Transverse colon (tissue), 3 donors: ENCODE data around the gene SETD5.

Experiments
- CTCF ChIP-seq, 5 experiments: fragments of 200-600 bp in 3 of 5; fragments of 450-650 bp in 2 of 5; sonication (generic) in 3 of 5; IDR thresholded peaks; 1 replicate in 2 of 5; 2 replicates in 3 of 5; pipeline ENCODE4 v1.5.1; 2016 to 2017; ENCODE audit warnings: antibody characterized with exemption in 5 of 5, inconsistent platforms in 3 of 5, mild to moderate bottlenecking in 2 of 5, moderate library complexity in 1 of 5
- POLR2A ChIP-seq: fragments of 450-650 bp; IDR thresholded peaks from one replicate; pipeline ENCODE4 v1.6.1; 2016; ENCODE audit warnings: antibody characterized with exemption, mild to moderate bottlenecking, moderate library complexity

DNA sequence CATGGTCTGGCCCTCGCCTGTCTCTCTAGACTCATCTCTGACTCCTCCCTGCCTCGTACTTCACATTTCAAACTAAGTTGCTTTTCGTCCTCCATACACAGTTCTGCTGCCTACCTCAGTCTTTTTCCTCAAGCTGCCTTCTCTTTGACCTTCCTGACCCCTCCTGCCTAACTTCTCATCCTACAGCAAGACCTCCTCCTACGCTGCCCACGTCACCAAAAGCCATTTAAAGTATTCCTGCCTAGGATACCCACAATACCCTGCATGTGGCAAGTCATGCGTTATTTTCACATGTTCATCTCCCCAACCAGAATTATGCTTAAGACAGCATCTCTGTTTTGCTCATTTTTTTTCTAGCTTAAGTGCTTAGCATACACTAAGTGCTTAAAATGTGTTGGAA is 99.5 kb downstream of the SETD5 start:
- no peak for TF ChIP-seq CTCF (IDR thresholded peaks at IDR 0.05)
- no peak for TF ChIP-seq POLR2A
